GM12878 (cell line): ENCODE results near the gene SGCD. TPM values are rescaled to one million over a fixed set of nuclear protein-coding genes. Genes with fewer than 3 reads are reported as not detected.
A peak's percentile ranks its signal among the peaks of the same experiment; 100 is the strongest.
"Not testable (repeated sequence)": the region's sequence is repeated elsewhere in the genome, so short reads cannot be mapped to it uniquely, and the experiment has no call there.

Source experiments
- ATAC-seq: fragments of 200-7000 bp; cut with Tn5 transposase; 3 replicates; pipeline ENCODE4 v1.9.1; 2020; ENCODE audit warnings: mild to moderate bottlenecking, moderate library complexity
- BruUV-seq: library from RNA; stranded (reverse); fragments of 400-500 nt; replicated peaks from 2 replicates; lab custom pipeline; 2021; lab: Mats Ljungman, UMichigan
- CTCF ChIA-PET: fragments of 300-600 bp; sonication (Branson Sonifier 250); formaldehyde crosslinking; extraction: SDS; loops from one replicate; lab custom pipeline; 2021; ENCODE audit warnings: inconsistent platforms; lab: Yijun Ruan, JAX
- POLR2A ChIA-PET: fragments of 350-600 bp; formaldehyde crosslinking; extraction: SDS; loops from one replicate; lab custom pipeline; 2021; ENCODE audit warnings: inconsistent platforms; lab: Charles Lee
- RAD21 ChIA-PET: fragments of 300-600 bp; sonication (Branson Sonifier 250); formaldehyde crosslinking; loops from one replicate; lab custom pipeline; 2023; ENCODE audit warnings: antibody characterized with exemption; ENCODE audit not compliant: unreplicated experiment; lab: Charles Lee
- SMC1A ChIA-PET: fragments of 300-600 bp; sonication (Branson Sonifier 250); formaldehyde crosslinking; loops from one replicate; lab custom pipeline; 2023; ENCODE audit not compliant: unreplicated experiment, uncharacterized antibody; lab: Charles Lee
- DNase-seq: peaks from one replicate; pipeline ENCODE4 v3.0.0-alpha.2; 2011; ENCODE audit warnings: low read depth, low spot score
- FAIRE-seq: peaks from 3 replicates; lab custom pipeline; 2011; peaks lifted over from hg19 to GRCh38; lab: Jason Lieb, UNC
- H2AFZ ChIP-seq: 2 replicates; pipeline ENCODE4 v1.6.0; 2011; ENCODE audit warnings: low read depth, low read length, control low read depth; ENCODE audit not compliant: control insufficient read depth
- H3K27ac ChIP-seq: 2 replicates; pipeline ENCODE4 v1.5.1; 2011; ENCODE audit warnings: control low read depth; ENCODE audit not compliant: control insufficient read depth, insufficient read depth
- H3K27me3 ChIP-seq, 2 experiments: replicated peaks in 1 of 2; 2 replicates each; pipeline versions ENCODE4 v1.6.0 to v1.6.1; 2011; ENCODE audit warnings: low read length in 1 of 2; ENCODE audit not compliant: control insufficient read depth in 2 of 2, insufficient read depth in 2 of 2
- H3K36me3 ChIP-seq, 2 experiments: 2 replicates each; pipeline ENCODE4 v1.5.1; 2011; ENCODE audit warnings: low read length in 1 of 2; ENCODE audit not compliant: control insufficient read depth in 2 of 2, insufficient read depth in 2 of 2
- H3K4me1 ChIP-seq: 2 replicates; pipeline ENCODE4 v1.6.1; 2011; ENCODE audit warnings: mild to moderate bottlenecking, low read length, moderate library complexity, mixed read lengths; ENCODE audit not compliant: control insufficient read depth, insufficient read depth
- H3K4me2 ChIP-seq: 2 replicates; pipeline ENCODE4 v1.6.0; 2011; ENCODE audit warnings: control low read depth; ENCODE audit not compliant: control insufficient read depth, insufficient read depth
- H3K4me3 ChIP-seq: fragments of 200-600 bp; sonication (generic); 2 replicates; pipeline ENCODE4 v1.5.1; 2016
- H3K79me2 ChIP-seq: 2 replicates; pipeline ENCODE4 v1.6.0; 2011; ENCODE audit warnings: low read length; ENCODE audit not compliant: control insufficient read depth, insufficient read depth
- H3K9ac ChIP-seq: 2 replicates; pipeline ENCODE4 v1.8.0; 2011; ENCODE audit warnings: low read length, control low read depth, mixed read lengths; ENCODE audit not compliant: control insufficient read depth, insufficient read depth
- H3K9me3 ChIP-seq: replicated peaks from 3 replicates; pipeline ENCODE4 v1.5.1; 2011; ENCODE audit warnings: mild to moderate bottlenecking, low read length; ENCODE audit not compliant: control insufficient read depth, insufficient read depth
- H4K20me1 ChIP-seq: 2 replicates; pipeline ENCODE4 v1.6.0; 2011; ENCODE audit not compliant: control insufficient read depth, insufficient read depth
- CTCF ChIP-seq, 3 experiments: IDR thresholded peaks in 2 of 3; conservative IDR thresholded peaks in 1 of 3; 2 replicates each; pipeline ENCODE4 v1.5.1; 2011; ENCODE audit warnings: low read depth in 3 of 3, low read length in 3 of 3, mild to moderate bottlenecking in 3 of 3, control low read depth in 2 of 3, moderate library complexity in 2 of 3, inconsistent platforms in 1 of 3, mixed read lengths in 1 of 3; ENCODE audit not compliant: control insufficient read depth in 2 of 3, insufficient read depth in 1 of 3; ENCODE audit errors: extremely low read depth in 1 of 3
- RAD21 ChIP-seq: IDR thresholded peaks from 2 replicates; pipeline ENCODE4 v1.6.1; 2011; ENCODE audit warnings: mild to moderate bottlenecking, low read depth, low read length, moderate library complexity; ENCODE audit not compliant: insufficient read depth
- WGBS: methylation state at CpG from one replicate; pipeline ENCODE4 v1.1.6; 2016; ENCODE audit warnings: low lambda C conversion rate; ENCODE audit not compliant: insufficient replicate concordance, insufficient coverage; ENCODE audit errors: missing lambda C conversion rate; 5-methylcytosine and 5-hydroxymethylcytosine counted together
- in situ Hi-C: fragments of 300-500 bp; cut with MboI; formaldehyde crosslinking; loops from 9 replicates; pipeline ENCODE4 v1.14.3; 2018; ENCODE audit warnings: mixed read lengths
- intact Hi-C: fragments of 100-400 bp; cut with micrococcal nuclease; formaldehyde crosslinking; loops from one replicate; pipeline ENCODE4 v1.14.2; 2022; ENCODE audit not compliant: unreplicated experiment
- polyA plus RNA-seq, 11 experiments: library from polyadenylated mRNA; depleted of rRNA in 4 of 11; unstranded in 6 of 11; stranded (reverse) in 5 of 11; fragments of >200 nt; fragmentation: Nextera tagmentation in 4 of 11; fragmentation: Illumina TruSeq in 1 of 11; extraction: Ambion mirVana in 4 of 11; extraction: Trizol in 1 of 11; gene quantifications; 1 replicate in 1 of 11; 2 replicates in 10 of 11; pipeline versions ENCODE4 v1.2.1 to v1.2.3, GENCODE V29; 2011 to 2016; ENCODE audit warnings: inconsistent platforms in 2 of 11, missing spikeins in 2 of 11, low read depth in 1 of 11
- total RNA-seq, 4 experiments: library from RNA; depleted of rRNA in 3 of 4; stranded (reverse); fragments of >200 nt in 3 of 4; fragmentation: Illumina TruSeq in 1 of 4; extraction: Trizol in 1 of 4; gene quantifications; 2 replicates each; pipeline versions ENCODE4 v1.2.1 to v1.2.3, GENCODE V29; 2013 to 2021

Gene SGCD
- total and polyA plus RNA-seq, 10 of the 15 experiments (the other 5 are each of a cell fraction or from before 2014, with no cell fraction given) = 0.06 TPM; not detected in 9

GRCh38 chr5:156664832-156665231 is 337.9 kb downstream of the SGCD start:
- SMC1A ChIA-PET, DNase-seq, H3K4me3 ChIP-seq, H3K79me2 ChIP-seq, BruUV-seq, H2AFZ ChIP-seq, H3K27ac ChIP-seq: not testable (repeated sequence)
- WGBS = 49% methylated on average over 7 of the region's 10 CpGs
- in situ Hi-C loops = loop anchor here (10.0 kb wide), 1 partner anchor 460 kb away; no protein-coding TSS in a partner anchor
- TF ChIP-seq RAD21 = 0 out of 2 replicates have a peak, but pooled peaks have one; percentile 4
- TF ChIP-seq CTCF (IDR thresholded peaks at IDR 0.05 in 2 of 3, conservative IDR thresholded peaks at IDR 0.05 in 1 of 3; ENCODE audit: control insufficient read depth in 2 of 3, extremely low read depth in 1 of 3, insufficient read depth in 1 of 3, low read depth in 3 of 3, low read length in 3 of 3) = peak in 1 of 3 experiments; percentile 8; a peak in 1 of 6 replicates
- TF ChIP-seq, all 136 proteins: peak for 2; not testable (repeated sequence) for 134
- RAD21 ChIA-PET, H3K9me3 ChIP-seq, H3K9ac ChIP-seq, FAIRE-seq, H3K36me3 ChIP-seq, ATAC-seq, CTCF ChIA-PET, H3K4me2 ChIP-seq, H3K4me1 ChIP-seq, H4K20me1 ChIP-seq, POLR2A ChIA-PET, H3K27me3 ChIP-seq: not testable (repeated sequence)
- intact Hi-C loops = loop anchor here (5.0 kb wide), 1 partner anchor 467 kb away; no protein-coding TSS in a partner anchor

GRCh38 chr5:156666686-156667085 is 339.7 kb downstream of the SGCD start:
- not testable (repeated sequence) for BruUV-seq

More at GRCh38 chr5:156666686-156667085, 339.7 kb downstream of the SGCD start:
- H3K4me1 ChIP-seq, H3K4me3 ChIP-seq, DNase-seq, H3K9me3 ChIP-seq, POLR2A ChIA-PET, H3K4me2 ChIP-seq, H4K20me1 ChIP-seq, H3K79me2 ChIP-seq, H3K27me3 ChIP-seq, FAIRE-seq, H3K27ac ChIP-seq, H3K36me3 ChIP-seq, H2AFZ ChIP-seq, H3K9ac ChIP-seq, ATAC-seq: not testable (repeated sequence)
- intact Hi-C loops (loop anchor here (5.0 kb wide), 1 partner anchor 466 kb away; no protein-coding TSS in a partner anchor), in situ Hi-C loops (loop anchor here (10.0 kb wide), 1 partner anchor 458 kb away; no protein-coding TSS in a partner anchor)
- SMC1A ChIA-PET = interaction anchor here (0.9 to 1.8 kb wide), 5 partner anchors 149 to 465 kb away, joined by 3 to 9 read pairs (median 5); no protein-coding TSS in a partner anchor
- CTCF ChIA-PET = interaction anchor here (0.9 to 1.8 kb wide), 3 partner anchors 268 to 466 kb away, joined by 3 to 14 read pairs (median 7); no protein-coding TSS in a partner anchor
- RAD21 ChIA-PET = interaction anchor here (1.0 to 1.7 kb wide), 3 partner anchors 268 to 476 kb away, joined by 3 to 6 read pairs (median 5); partner anchors contain the start of gene MED7
- no CpG with 5 or more reads among the region's 3 CpGs for WGBS
